Nephron (organoid): ENCODE measurements around the gene SSR4.

Source experiments
- H3K27ac Mint-ChIP-seq, 3 experiments: 2 replicates each; pipeline ENCODE4 v1.8.0; 2020; ENCODE audit warnings: mixed read lengths in 3 of 3, mild to moderate bottlenecking in 2 of 3, moderate library complexity in 1 of 3
- H3K27me3 Mint-ChIP-seq: 2 replicates; pipeline ENCODE4 v1.8.0; 2021; ENCODE audit warnings: low read depth, mild to moderate bottlenecking, moderate library complexity, mixed read lengths
- H3K36me3 Mint-ChIP-seq: 2 replicates; pipeline ENCODE4 v1.8.0; 2020; ENCODE audit warnings: low read depth, mixed read lengths
- H3K4me1 Mint-ChIP-seq: 2 replicates; pipeline ENCODE4 v1.8.0; 2020; ENCODE audit warnings: mixed read lengths
- H3K4me3 Mint-ChIP-seq, 3 experiments: 2 replicates each; pipeline ENCODE4 v1.8.0; 2020; ENCODE audit warnings: mild to moderate bottlenecking in 3 of 3, mixed read lengths in 3 of 3, moderate library complexity in 2 of 3
- H3K9me3 Mint-ChIP-seq: 2 replicates; pipeline ENCODE4 v1.8.0; 2020; ENCODE audit warnings: mixed read lengths
- TF ChIP-seq, protein P1 (sequence below), 3 experiments: fragments of 200-600 bp; sonication (generic); IDR thresholded peaks; one replicate each; pipeline ENCODE4 v1.5.0; 2021; ENCODE audit warnings: antibody characterized with exemption in 3 of 3; ENCODE audit not compliant: unreplicated experiment in 3 of 3

Gene SSR4

DNA sequence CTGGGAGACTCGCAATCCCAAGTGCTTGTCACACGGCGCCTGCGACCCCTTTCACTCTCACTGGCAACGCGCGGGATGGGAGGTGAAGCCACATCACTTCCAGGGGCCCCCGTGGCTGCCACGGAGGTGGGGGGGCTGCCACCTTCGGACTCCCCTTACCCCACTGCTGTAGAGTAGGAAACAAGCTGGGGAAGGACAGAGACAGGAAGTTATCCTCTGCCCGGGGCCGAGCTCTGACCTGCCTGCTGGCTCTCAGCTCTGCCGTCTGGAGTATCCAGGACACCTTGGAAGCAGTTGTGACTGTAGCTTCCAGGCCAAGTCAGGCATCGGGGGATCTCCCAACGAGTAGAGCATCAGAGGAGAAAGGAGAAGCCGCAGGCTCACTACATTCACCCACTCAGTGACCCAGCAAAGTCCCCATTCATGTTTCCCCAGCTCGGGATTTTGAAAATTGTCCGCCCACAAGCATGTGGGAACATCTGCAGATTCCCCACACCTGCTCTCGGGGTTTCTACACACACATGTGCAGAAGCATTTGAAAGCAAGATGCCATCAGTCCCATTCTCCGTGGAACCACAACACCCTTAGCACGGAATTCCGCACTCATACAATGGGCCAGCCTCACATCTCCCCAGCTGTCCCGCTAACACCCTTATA is 25.0 kb downstream of the SSR4 start:
- Mint-ChIP-seq H3K36me3 (no peaks in the 10 kb centered on the region), H3K27ac (peak overlapping the region; percentile 54 to 68 (median 59)), H3K4me1 (peaks cover 7% of the 10 kb centered on the region), H3K4me3 (peak overlapping the region; percentile 67 to 75 (median 74)), H3K9me3 (peaks cover 18% of the 10 kb centered on the region), H3K27me3 (peaks cover 9% of the 10 kb centered on the region)
- TF ChIP-seq, protein P1, sequence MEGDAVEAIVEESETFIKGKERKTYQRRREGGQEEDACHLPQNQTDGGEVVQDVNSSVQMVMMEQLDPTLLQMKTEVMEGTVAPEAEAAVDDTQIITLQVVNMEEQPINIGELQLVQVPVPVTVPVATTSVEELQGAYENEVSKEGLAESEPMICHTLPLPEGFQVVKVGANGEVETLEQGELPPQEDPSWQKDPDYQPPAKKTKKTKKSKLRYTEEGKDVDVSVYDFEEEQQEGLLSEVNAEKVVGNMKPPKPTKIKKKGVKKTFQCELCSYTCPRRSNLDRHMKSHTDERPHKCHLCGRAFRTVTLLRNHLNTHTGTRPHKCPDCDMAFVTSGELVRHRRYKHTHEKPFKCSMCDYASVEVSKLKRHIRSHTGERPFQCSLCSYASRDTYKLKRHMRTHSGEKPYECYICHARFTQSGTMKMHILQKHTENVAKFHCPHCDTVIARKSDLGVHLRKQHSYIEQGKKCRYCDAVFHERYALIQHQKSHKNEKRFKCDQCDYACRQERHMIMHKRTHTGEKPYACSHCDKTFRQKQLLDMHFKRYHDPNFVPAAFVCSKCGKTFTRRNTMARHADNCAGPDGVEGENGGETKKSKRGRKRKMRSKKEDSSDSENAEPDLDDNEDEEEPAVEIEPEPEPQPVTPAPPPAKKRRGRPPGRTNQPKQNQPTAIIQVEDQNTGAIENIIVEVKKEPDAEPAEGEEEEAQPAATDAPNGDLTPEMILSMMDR (IDR thresholded peaks at IDR 0.05; ENCODE audit: unreplicated experiment in 3 of 3) = no peak

DNA sequence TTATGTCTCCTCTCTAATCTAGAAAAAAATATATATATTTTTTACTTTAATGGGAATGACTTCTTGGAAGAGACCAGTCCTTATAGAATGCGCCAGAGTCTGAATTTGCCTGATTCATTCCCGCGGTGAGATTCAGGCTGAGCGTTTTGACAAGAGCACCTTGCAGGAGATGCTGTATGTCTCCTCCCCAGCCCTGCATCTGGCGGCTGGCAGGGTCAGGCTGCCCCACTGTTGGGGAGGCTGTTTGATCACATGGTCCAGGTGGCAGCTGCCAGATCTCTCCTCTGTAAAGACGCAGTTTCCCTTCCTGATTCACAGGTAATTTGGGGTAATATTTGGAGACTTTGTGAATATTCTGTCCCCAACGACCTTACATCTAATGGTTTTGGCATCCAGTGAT is 26.1 kb downstream of the SSR4 start:
- H3K36me3 Mint-ChIP-seq = no peaks in the 10 kb centered on the region
- TF ChIP-seq, protein P1 (IDR thresholded peaks at IDR 0.05; ENCODE audit: unreplicated experiment in 3 of 3) = no peak
- H3K27me3 Mint-ChIP-seq = peaks cover 6% of the 10 kb centered on the region
- peaks cover 7% of the 10 kb centered on the region for H3K4me1 Mint-ChIP-seq
- H3K4me3 Mint-ChIP-seq = peak overlapping the region in 2 of 3 experiments; percentile 7 to 30
- H3K9me3 Mint-ChIP-seq = peaks cover 13% of the 10 kb centered on the region
- H3K27ac Mint-ChIP-seq = no peak overlapping the region

DNA sequence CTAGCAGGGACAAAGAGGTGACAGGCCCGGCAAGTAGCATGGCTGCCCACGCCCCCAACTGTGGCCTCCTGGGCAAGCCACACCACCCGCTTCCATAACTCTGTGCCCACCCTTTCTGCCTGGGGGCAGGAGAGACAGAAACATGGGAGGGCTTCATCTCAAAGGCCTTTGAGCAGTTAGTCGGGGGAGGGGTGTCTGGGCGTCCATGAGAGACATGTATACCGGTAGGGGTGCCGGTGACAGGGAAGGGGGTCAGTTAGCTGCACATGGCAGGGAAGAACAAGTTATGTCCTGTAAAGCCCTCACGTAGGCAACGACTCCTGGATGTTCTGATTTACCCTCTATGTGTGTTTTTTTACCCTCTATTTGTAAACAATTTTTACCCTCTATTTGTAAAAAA is 26.6 kb downstream of the SSR4 start:
- no peak overlapping the region for H3K27ac Mint-ChIP-seq
- TF ChIP-seq, protein P1 (IDR thresholded peaks at IDR 0.05; ENCODE audit: unreplicated experiment in 3 of 3) = no peak
- H3K4me3 Mint-ChIP-seq = peak overlapping the region in 1 of 3 experiments; percentile 7
- H3K27me3 Mint-ChIP-seq = peaks cover 6% of the 10 kb centered on the region
- peaks cover 7% of the 10 kb centered on the region for H3K4me1 Mint-ChIP-seq
- peaks cover 13% of the 10 kb centered on the region for H3K9me3 Mint-ChIP-seq
- no peaks in the 10 kb centered on the region for H3K36me3 Mint-ChIP-seq

DNA sequence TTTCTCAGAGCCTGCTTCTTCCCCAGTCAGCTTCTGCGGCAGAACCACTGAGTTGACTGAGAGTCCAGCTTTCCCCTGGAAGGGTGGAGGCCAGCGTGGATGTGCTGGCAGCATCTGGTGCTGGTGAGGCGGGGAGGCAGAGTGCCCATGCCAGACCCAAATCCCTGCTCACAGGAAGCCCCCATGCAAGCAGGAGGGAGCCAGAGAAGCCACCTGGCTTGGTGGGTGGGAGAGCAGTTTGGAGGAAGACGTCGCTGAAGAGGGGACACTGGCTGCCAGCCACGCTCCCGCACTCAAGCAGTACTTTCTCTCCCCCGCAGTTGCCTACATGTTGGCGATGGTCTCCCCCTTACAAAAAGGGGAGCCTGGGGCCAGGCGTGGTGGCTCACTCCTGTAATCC is 29.9 kb downstream of the SSR4 start:
- Mint-ChIP-seq H3K4me1 (no peaks in the 10 kb centered on the region), H3K27ac (no peak overlapping the region), H3K9me3 (peaks cover 15% of the 10 kb centered on the region), H3K4me3 (no peak overlapping the region), H3K36me3 (peaks cover 7% of the 10 kb centered on the region), H3K27me3 (peaks cover 31% of the 10 kb centered on the region)
- TF ChIP-seq, protein P1 (IDR thresholded peaks at IDR 0.05; ENCODE audit: unreplicated experiment in 3 of 3) = no peak

DNA sequence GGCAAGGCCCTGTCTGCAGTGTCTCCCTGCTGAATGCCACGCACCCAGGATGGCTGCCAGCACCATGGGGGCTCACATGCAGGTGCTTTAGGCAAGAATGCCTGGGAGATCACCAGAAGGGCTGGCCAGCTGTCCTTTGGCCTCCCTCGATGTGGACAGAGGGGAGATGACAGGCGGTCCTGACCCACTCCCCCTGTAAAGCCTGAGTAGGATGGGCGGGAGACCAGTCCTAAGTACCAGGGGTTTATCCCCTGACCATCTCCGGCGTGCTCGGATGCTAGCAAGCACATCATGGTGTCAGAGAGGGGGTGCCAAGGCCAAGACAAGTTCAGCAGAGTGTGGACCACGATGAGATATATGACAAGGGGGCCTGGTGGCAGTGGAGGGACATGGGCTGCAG is 30.6 kb downstream of the SSR4 start:
- Mint-ChIP-seq H3K4me3 (no peak overlapping the region), H3K9me3 (peaks cover 15% of the 10 kb centered on the region), H3K27me3 (peaks cover 31% of the 10 kb centered on the region), H3K4me1 (no peaks in the 10 kb centered on the region), H3K36me3 (peaks cover 7% of the 10 kb centered on the region), H3K27ac (no peak overlapping the region)
- TF ChIP-seq, protein P1 (IDR thresholded peaks at IDR 0.05; ENCODE audit: unreplicated experiment in 3 of 3) = no peak

DNA sequence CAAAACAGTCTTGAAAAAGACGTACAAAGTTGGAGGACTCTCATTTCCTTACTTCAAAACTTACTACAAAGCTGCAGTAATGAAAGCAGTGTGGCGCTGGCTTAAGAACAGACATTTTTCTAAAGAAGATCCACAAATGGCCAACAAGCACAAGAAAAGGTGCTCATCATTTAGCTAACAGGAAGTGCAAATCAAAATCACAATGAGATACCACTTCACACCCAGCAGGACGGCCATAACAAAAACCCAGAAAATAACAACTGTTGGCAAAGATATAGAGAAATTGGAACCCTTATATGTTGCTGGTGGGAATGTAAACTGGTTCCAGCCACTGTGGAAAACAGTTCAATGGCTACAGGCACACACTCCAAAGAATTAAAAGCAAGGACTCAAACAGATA is 32.5 kb downstream of the SSR4 start:
- peaks cover 7% of the 10 kb centered on the region for H3K36me3 Mint-ChIP-seq

More for the DNA sequence above, 32.5 kb downstream of the SSR4 start:
- peaks cover 12% of the 10 kb centered on the region for H3K9me3 Mint-ChIP-seq
- H3K4me1 Mint-ChIP-seq = no peaks in the 10 kb centered on the region
- H3K27ac Mint-ChIP-seq = no peak overlapping the region
- H3K4me3 Mint-ChIP-seq = peak overlapping the region in 2 of 3 experiments; percentile 6 to 51
- TF ChIP-seq, protein P1 (IDR thresholded peaks at IDR 0.05; ENCODE audit: unreplicated experiment in 3 of 3) = no peak
- peaks cover 42% of the 10 kb centered on the region for H3K27me3 Mint-ChIP-seq
